ENCODE results near the gene GGCX.
A peak's percentile ranks its signal among the peaks of the same experiment; 100 is the strongest.

The GGCX gene

GRCh38 chr2:85527787-85528186 is 33.5 kb downstream of the GGCX start:
- Histone ChIP-seq H3K4me2 (ENCODE audit: insufficient read depth, low read length) (no peak overlapping the region), H3K27ac (ENCODE audit: low read length) (no peak overlapping the region), H3K9me3 (ENCODE audit: insufficient read depth, low read length, severe bottlenecking) (no peaks in the 10 kb centered on the region), H3K4me1 (ENCODE audit: insufficient read depth, low read length) (peaks cover 12% of the 10 kb centered on the region), H3K4me3 (ENCODE audit: low read depth in 1 of 2, low read length in 2 of 2) (no peak overlapping the region), H2AFZ (ENCODE audit: low read depth, low read length) (no peak overlapping the region), H4K20me1 (ENCODE audit: insufficient read depth, low read length) (no peaks in the 10 kb centered on the region), H3K79me2 (ENCODE audit: insufficient read depth, low read length) (no peaks in the 10 kb centered on the region), H3K9ac (ENCODE audit: low read depth, low read length) (no peak overlapping the region), H3K27me3 (ENCODE audit: insufficient read depth, low read length, poor library complexity) (no peaks in the 10 kb centered on the region), H3K36me3 (ENCODE audit: insufficient read depth, low read length) (no peaks in the 10 kb centered on the region)
- no peak for TF ChIP-seq EZH2 (IDR thresholded peaks at IDR 0.05; ENCODE audit: borderline replicate concordance, low read depth, low read length, severe bottlenecking)
- DNase-seq (no peak), ATAC-seq (ENCODE audit: insufficient read depth, low read depth) (no peak)

GRCh38 chr2:85525567-85525966 is 35.7 kb downstream of the GGCX start:
- H3K36me3 ChIP-seq (ENCODE audit: insufficient read depth, low read length), result no peaks in the 10 kb centered on the region
- H3K4me1 ChIP-seq (ENCODE audit: insufficient read depth, low read length), result peaks cover 12% of the 10 kb centered on the region
- H3K79me2 ChIP-seq (ENCODE audit: insufficient read depth, low read length), result no peaks in the 10 kb centered on the region
- H3K4me3 ChIP-seq (ENCODE audit: low read depth in 1 of 2, low read length in 2 of 2), result no peak overlapping the region
- no peaks in the 10 kb centered on the region for H3K9me3 ChIP-seq (ENCODE audit: insufficient read depth, low read length, severe bottlenecking)
- H3K4me2 ChIP-seq (ENCODE audit: insufficient read depth, low read length), result no peak overlapping the region
- no peaks in the 10 kb centered on the region for H4K20me1 ChIP-seq (ENCODE audit: insufficient read depth, low read length)
- H2AFZ ChIP-seq (ENCODE audit: low read depth, low read length), result no peak overlapping the region
- TF ChIP-seq EZH2 (IDR thresholded peaks at IDR 0.05; ENCODE audit: borderline replicate concordance, low read depth, low read length, severe bottlenecking) (no peak), CTCF (IDR thresholded peaks at IDR 0.05; ENCODE audit: borderline replicate concordance, extremely low read depth, low read length, poor library complexity, severe bottlenecking) (no peak)
- no peaks in the 10 kb centered on the region for H3K27me3 ChIP-seq (ENCODE audit: insufficient read depth, low read length, poor library complexity)
- ATAC-seq (ENCODE audit: insufficient read depth, low read depth), result no peak
- DNase-seq, result no peak
- H3K9ac ChIP-seq (ENCODE audit: low read depth, low read length), result no peak overlapping the region
- H3K27ac ChIP-seq (ENCODE audit: low read length), result no peak overlapping the region

DNA sequence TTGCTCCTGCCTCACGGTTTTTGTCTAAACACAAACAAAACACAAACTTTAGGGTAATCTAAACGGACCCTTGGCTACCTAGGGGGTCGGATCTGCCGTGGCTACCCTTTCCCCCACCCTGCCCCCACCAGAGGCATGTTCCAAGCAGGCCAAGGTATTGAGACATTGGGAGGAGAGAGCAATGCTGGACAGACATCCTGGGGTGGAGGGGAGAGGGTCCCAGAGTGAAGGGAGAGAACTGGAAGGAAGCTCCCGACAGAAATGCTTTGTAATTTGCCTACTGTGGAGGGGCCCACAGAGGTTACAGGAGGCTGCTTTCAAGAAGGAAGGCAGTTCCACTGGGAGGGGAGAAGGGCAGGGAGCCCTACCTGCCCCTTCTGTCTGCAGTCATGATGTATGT is 36.3 kb downstream of the GGCX start:
- Histone ChIP-seq H3K27ac (ENCODE audit: low read length) (no peak overlapping the region), H3K4me2 (ENCODE audit: insufficient read depth, low read length) (no peak overlapping the region), H3K27me3 (ENCODE audit: insufficient read depth, low read length, poor library complexity) (no peaks in the 10 kb centered on the region), H3K9me3 (ENCODE audit: insufficient read depth, low read length, severe bottlenecking) (no peaks in the 10 kb centered on the region), H2AFZ (ENCODE audit: low read depth, low read length) (peak overlapping the region; percentile 51), H3K4me1 (ENCODE audit: insufficient read depth, low read length) (peaks cover 12% of the 10 kb centered on the region), H3K9ac (ENCODE audit: low read depth, low read length) (no peak overlapping the region), H4K20me1 (ENCODE audit: insufficient read depth, low read length) (no peaks in the 10 kb centered on the region), H3K36me3 (ENCODE audit: insufficient read depth, low read length) (no peaks in the 10 kb centered on the region), H3K4me3 (ENCODE audit: low read depth in 1 of 2, low read length in 2 of 2) (no peak overlapping the region), H3K79me2 (ENCODE audit: insufficient read depth, low read length) (no peaks in the 10 kb centered on the region)
- TF ChIP-seq EZH2 (IDR thresholded peaks at IDR 0.05; ENCODE audit: borderline replicate concordance, low read depth, low read length, severe bottlenecking) (no peak), CTCF (IDR thresholded peaks at IDR 0.05; ENCODE audit: borderline replicate concordance, extremely low read depth, low read length, poor library complexity, severe bottlenecking) (no peak)
- DNase-seq (no peak), ATAC-seq (ENCODE audit: insufficient read depth, low read depth) (no peak)

- ATAC-seq (ENCODE audit: insufficient read depth, low read depth) (peak; percentile 85), DNase-seq (peak; percentile 27)
- Histone ChIP-seq H3K79me2 (ENCODE audit: insufficient read depth, low read length) (no peaks in the 10 kb centered on the region), H3K27ac (ENCODE audit: low read length) (0 out of 2 replicates have a peak overlapping the region, but pooled peaks have one; percentile 33), H3K9me3 (ENCODE audit: insufficient read depth, low read length, severe bottlenecking) (no peaks in the 10 kb centered on the region), H2AFZ (ENCODE audit: low read depth, low read length) (peak overlapping the region; percentile 51), H3K4me3 (ENCODE audit: low read depth in 1 of 2, low read length in 2 of 2) (no peak overlapping the region), H3K27me3 (ENCODE audit: insufficient read depth, low read length, poor library complexity) (no peaks in the 10 kb centered on the region), H3K36me3 (ENCODE audit: insufficient read depth, low read length) (no peaks in the 10 kb centered on the region), H3K4me2 (ENCODE audit: insufficient read depth, low read length) (no peak overlapping the region), H4K20me1 (ENCODE audit: insufficient read depth, low read length) (no peaks in the 10 kb centered on the region), H3K4me1 (ENCODE audit: insufficient read depth, low read length) (peaks cover 12% of the 10 kb centered on the region), H3K9ac (ENCODE audit: low read depth, low read length) (no peak overlapping the region)
- no peak for TF ChIP-seq CTCF (IDR thresholded peaks at IDR 0.05; ENCODE audit: borderline replicate concordance, extremely low read depth, low read length, poor library complexity, severe bottlenecking)
- TF ChIP-seq EZH2 (IDR thresholded peaks at IDR 0.05; ENCODE audit: borderline replicate concordance, low read depth, low read length, severe bottlenecking), result no peak
Observed at GRCh38 chr2:85524336-85524908, 36.9 kb downstream of the GGCX start.
